Activated T-cell treated with anti-CD3 and anti-CD28 coated beads, Interleukin-2, amount 50 U/mL, for 72 hours (primary cell): ENCODE data around the gene BHLHA9. TPM values are rescaled to one million over a fixed set of nuclear protein-coding genes. Genes with fewer than 3 reads are reported as not detected.
"Not testable (repeated sequence)": the region's sequence is repeated elsewhere in the genome, so short reads cannot be mapped to it uniquely, and the experiment has no call there.

Experiments
- ATAC-seq, 2 donors: fragments of 150-1000 bp; cut with Tn5 transposase; replicated peaks in 1 of 2; 2 replicates each; pipeline ENCODE4 v1.10.0; 2021; ENCODE audit warnings: moderate library complexity in 2 of 2, mild to moderate bottlenecking in 1 of 2
- DNase-seq, 2 donors: peaks; one replicate each; pipeline ENCODE4 v3.0.0; 2021 to 2022; ENCODE audit warnings: mixed read lengths in 1 of 2
- H3K27ac Mint-ChIP-seq: one replicate; pipeline ENCODE4 v1.8.0; 2022; ENCODE audit warnings: mild to moderate bottlenecking, moderate library complexity, mixed read lengths
- H3K27me3 Mint-ChIP-seq: one replicate; pipeline ENCODE4 v1.8.0; 2022; ENCODE audit warnings: low read depth, mixed read lengths
- H3K36me3 Mint-ChIP-seq, 2 donors: one replicate each; pipeline ENCODE4 v1.8.0; 2022; ENCODE audit warnings: mixed read lengths in 2 of 2, mild to moderate bottlenecking in 1 of 2; ENCODE audit not compliant: insufficient read depth in 2 of 2
- H3K4me1 Mint-ChIP-seq: one replicate; pipeline ENCODE4 v1.8.0; 2022; ENCODE audit warnings: low read depth, mixed read lengths
- H3K4me3 Mint-ChIP-seq, 2 donors: one replicate each; pipeline ENCODE4 v1.8.0; 2022; ENCODE audit warnings: mild to moderate bottlenecking in 2 of 2, mixed read lengths in 2 of 2, moderate library complexity in 2 of 2
- H3K9me3 Mint-ChIP-seq, 2 donors: one replicate each; pipeline ENCODE4 v1.8.0; 2022; ENCODE audit warnings: mixed read lengths in 2 of 2
- total RNA-seq, 2 donors: library from RNA; stranded (reverse); gene quantifications; one replicate each; pipeline ENCODE4 v1.2.3, GENCODE V29; 2022

The BHLHA9 gene
- total RNA-seq, 2 donors from 2014 or later = not detected

- Mint-ChIP-seq H3K27ac (no peak overlapping the region), H3K4me1 (peaks cover 12% of the 10 kb centered on the region), H3K4me3 (no peak overlapping the region), H3K36me3 (peaks cover 0 to 3% of the 10 kb centered on the region in 2 donors), H3K9me3 (no peaks in the 10 kb centered on the region), H3K27me3 (peaks cover 42% of the 10 kb centered on the region)
- ATAC-seq (no peak), DNase-seq (no peak)
Observed at GRCh38 chr17:1232331-1232730, 37.9 kb upstream of the BHLHA9 start.

GRCh38 chr17:1232786-1233185 is 37.5 kb upstream of the BHLHA9 start:
- no peak for ATAC-seq
- Mint-ChIP-seq H3K27me3 (peaks cover 37% of the 10 kb centered on the region), H3K36me3 (peaks cover 0 to 3% of the 10 kb centered on the region in 2 donors), H3K9me3 (no peaks in the 10 kb centered on the region), H3K4me3 (no peak overlapping the region), H3K4me1 (peaks cover 12% of the 10 kb centered on the region), H3K27ac (no peak overlapping the region)
- no peak for DNase-seq

GRCh38 chr17:1234455-1234854 is 35.8 kb upstream of the BHLHA9 start:
- peaks cover 12% of the 10 kb centered on the region for H3K4me1 Mint-ChIP-seq
- H3K27ac Mint-ChIP-seq = no peak overlapping the region
- no peak for ATAC-seq
- peaks cover 34% of the 10 kb centered on the region for H3K27me3 Mint-ChIP-seq
- peaks cover 0 to 3% of the 10 kb centered on the region in 2 donors for H3K36me3 Mint-ChIP-seq
- no peak overlapping the region for H3K4me3 Mint-ChIP-seq
- H3K9me3 Mint-ChIP-seq = no peaks in the 10 kb centered on the region
- DNase-seq = no peak

GRCh38 chr17:1237471-1237870 is 32.8 kb upstream of the BHLHA9 start:
- no peaks in the 10 kb centered on the region for H3K36me3 Mint-ChIP-seq

GRCh38 chr17:1239210-1239609 is 31.0 kb upstream of the BHLHA9 start:
- DNase-seq (no peak), ATAC-seq (peak in 1 of 2 donors; percentile 19)
- H3K4me1 Mint-ChIP-seq = peaks cover 21% of the 10 kb centered on the region

More at GRCh38 chr17:1237471-1237870, 32.8 kb upstream of the BHLHA9 start:
- Mint-ChIP-seq H3K4me1 (peaks cover 21% of the 10 kb centered on the region), H3K27ac (peak overlapping the region; percentile 38), H3K27me3 (peaks cover 25% of the 10 kb centered on the region), H3K4me3 (no peak overlapping the region), H3K9me3 (no peaks in the 10 kb centered on the region)
- DNase-seq = no peak
- ATAC-seq = no peak

GRCh38 chr17:1240426-1240825 is 29.8 kb upstream of the BHLHA9 start:
- H3K27ac Mint-ChIP-seq, ATAC-seq, H3K9me3 Mint-ChIP-seq, H3K36me3 Mint-ChIP-seq, H3K4me3 Mint-ChIP-seq, DNase-seq: not testable (repeated sequence)
- Mint-ChIP-seq H3K27me3 (peaks cover 26% of the 10 kb centered on the region), H3K4me1 (peaks cover 21% of the 10 kb centered on the region)

More at GRCh38 chr17:1239210-1239609, 31.0 kb upstream of the BHLHA9 start:
- no peaks in the 10 kb centered on the region for H3K9me3 Mint-ChIP-seq
- H3K27ac Mint-ChIP-seq = no peak overlapping the region
- no peak overlapping the region for H3K4me3 Mint-ChIP-seq
- peaks cover 22% of the 10 kb centered on the region for H3K27me3 Mint-ChIP-seq
- H3K36me3 Mint-ChIP-seq = no peaks in the 10 kb centered on the region

GRCh38 chr17:1241929-1242328 is 28.3 kb upstream of the BHLHA9 start:
- Mint-ChIP-seq H3K27me3 (peaks cover 26% of the 10 kb centered on the region), H3K36me3 (no peaks in the 10 kb centered on the region), H3K27ac (no peak overlapping the region), H3K9me3 (no peaks in the 10 kb centered on the region), H3K4me1 (peaks cover 21% of the 10 kb centered on the region), H3K4me3 (no peak overlapping the region)
- ATAC-seq (no peak), DNase-seq (no peak)

GRCh38 chr17:1244606-1245012 is 25.6 kb upstream of the BHLHA9 start:
- H3K27me3 Mint-ChIP-seq = peaks cover 21% of the 10 kb centered on the region
- ATAC-seq (no peak), DNase-seq (no peak)
- H3K36me3 Mint-ChIP-seq = no peaks in the 10 kb centered on the region
- H3K27ac Mint-ChIP-seq = no peak overlapping the region
- no peaks in the 10 kb centered on the region for H3K9me3 Mint-ChIP-seq
- peaks cover 14% of the 10 kb centered on the region for H3K4me1 Mint-ChIP-seq
- H3K4me3 Mint-ChIP-seq = no peak overlapping the region

- Mint-ChIP-seq H3K27ac (no peak overlapping the region), H3K4me3 (no peak overlapping the region)
- DNase-seq = no peak
Observed at GRCh38 chr17:1251866-1252608, 18.2 kb upstream of the BHLHA9 start.

GRCh38 chr17:1255041-1255440 is 15.2 kb upstream of the BHLHA9 start:
- peaks cover 27% of the 10 kb centered on the region for H3K4me1 Mint-ChIP-seq
- H3K27me3 Mint-ChIP-seq = peaks cover 38% of the 10 kb centered on the region
- peaks cover 1 to 4% of the 10 kb centered on the region in 2 donors for H3K36me3 Mint-ChIP-seq
- no peak overlapping the region for H3K4me3 Mint-ChIP-seq
- ATAC-seq (no peak), DNase-seq (no peak)
- no peaks in the 10 kb centered on the region for H3K9me3 Mint-ChIP-seq
- H3K27ac Mint-ChIP-seq = no peak overlapping the region

More at GRCh38 chr17:1251866-1252608, 18.2 kb upstream of the BHLHA9 start:
- no peak for ATAC-seq
- Mint-ChIP-seq H3K9me3 (no peaks in the 10 kb centered on the region), H3K36me3 (no peaks in the 10 kb centered on the region), H3K27me3 (peaks cover 22% of the 10 kb centered on the region), H3K4me1 (peaks cover 12% of the 10 kb centered on the region)

- Mint-ChIP-seq H3K4me1 (peaks cover 27% of the 10 kb centered on the region), H3K4me3 (no peak overlapping the region), H3K36me3 (peaks cover 1 to 4% of the 10 kb centered on the region in 2 donors), H3K9me3 (no peaks in the 10 kb centered on the region), H3K27ac (no peak overlapping the region), H3K27me3 (peaks cover 46% of the 10 kb centered on the region)
- DNase-seq (no peak), ATAC-seq (no peak)
Observed at GRCh38 chr17:1256699-1257098, 13.5 kb upstream of the BHLHA9 start.

GRCh38 chr17:1260086-1260769 is 10.0 kb upstream of the BHLHA9 start:
- Mint-ChIP-seq H3K36me3 (peaks cover 1 to 4% of the 10 kb centered on the region in 2 donors), H3K27ac (no peak overlapping the region), H3K4me3 (peak overlapping the region in 1 of 2 donors; percentile 59), H3K27me3 (peaks cover 40% of the 10 kb centered on the region), H3K4me1 (peaks cover 20% of the 10 kb centered on the region), H3K9me3 (no peaks in the 10 kb centered on the region)
- ATAC-seq = peak in 1 of 2 donors; percentile 10
- DNase-seq = no peak

- Mint-ChIP-seq H3K9me3 (no peaks in the 10 kb centered on the region), H3K36me3 (peaks cover 1 to 4% of the 10 kb centered on the region in 2 donors), H3K27ac (no peak overlapping the region), H3K4me3 (peak overlapping the region; percentile 21 to 59), H3K27me3 (peaks cover 35% of the 10 kb centered on the region), H3K4me1 (peaks cover 20% of the 10 kb centered on the region)
- no peak for DNase-seq
- no peak for ATAC-seq
Observed at GRCh38 chr17:1260770-1261161, 9.5 kb upstream of the BHLHA9 start.
